HL-60/S4 treated with retinoic acid at 250 ng/mL for 4 days and 3 days (cell line): ENCODE results near the gene COL19A1.
"Not testable (repeated sequence)": the region's sequence is repeated elsewhere in the genome, so short reads cannot be mapped to it uniquely, and the experiment has no call there.

ENCODE experiments used
- in situ Hi-C: fragments of 300-500 bp; cut with MboI; formaldehyde crosslinking; loops from 2 replicates; pipeline ENCODE4 v1.7.0; 2022; ENCODE audit warnings: low sequenced_read_pairs

COL19A1 gene

DNA sequence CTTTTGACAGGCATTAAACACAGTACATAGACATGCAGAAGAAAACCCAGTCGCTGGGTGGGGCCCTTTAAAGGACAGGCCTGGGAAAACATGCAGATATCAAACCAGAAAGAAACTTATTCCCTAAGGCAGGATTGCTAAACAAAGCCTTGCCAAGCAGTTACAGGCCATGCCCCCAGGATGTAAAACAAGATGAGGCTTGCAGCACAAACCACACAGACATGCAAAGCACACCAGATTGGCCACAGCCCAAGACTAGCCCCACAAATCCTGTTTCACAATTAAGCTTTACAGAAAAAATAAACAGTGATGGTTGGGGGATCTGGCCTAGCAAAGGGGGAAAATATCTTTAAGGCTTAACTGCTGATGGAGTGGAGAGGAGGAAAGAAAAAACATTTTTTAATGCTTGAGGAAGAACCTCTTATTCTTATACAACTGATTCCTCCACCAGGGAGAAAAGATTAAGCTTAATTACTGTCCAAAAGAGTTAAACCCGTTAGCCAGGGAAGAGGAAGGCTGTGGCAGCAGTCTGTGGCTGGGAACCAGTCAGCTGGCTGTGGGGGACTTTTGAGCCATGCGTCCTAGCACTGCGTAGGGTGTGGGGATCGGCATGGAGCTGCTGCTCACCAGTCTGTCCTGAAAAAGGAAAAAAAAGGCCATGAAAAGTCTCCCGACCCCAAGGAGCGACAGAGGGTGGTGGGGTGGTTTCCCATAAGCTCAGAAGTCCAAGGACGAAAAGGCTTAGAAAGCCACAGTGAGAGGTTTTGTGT is 28.4 kb downstream of the COL19A1 start:
- in situ Hi-C loops: no loop called here

DNA sequence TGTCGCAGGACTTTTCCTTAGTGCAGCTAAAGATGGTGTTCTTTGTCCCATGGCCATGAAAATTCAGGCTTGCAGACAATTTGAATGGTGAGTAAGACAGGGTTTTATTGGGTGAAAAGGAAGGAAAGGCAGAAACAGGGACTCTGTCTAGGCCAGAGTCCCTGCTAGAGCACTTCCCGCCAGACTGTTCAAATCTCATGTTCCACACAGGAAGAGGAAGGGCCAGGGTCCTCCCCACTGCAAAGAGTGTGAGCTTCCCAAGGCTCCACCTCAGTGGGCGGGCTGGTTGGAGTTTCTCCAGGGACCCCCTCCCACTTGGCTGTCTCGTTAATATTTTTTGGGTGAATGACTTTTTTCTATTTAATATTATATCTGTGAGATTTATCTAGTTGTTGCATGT is 29.0 kb downstream of the COL19A1 start:
- in situ Hi-C loops: no loop called here

DNA sequence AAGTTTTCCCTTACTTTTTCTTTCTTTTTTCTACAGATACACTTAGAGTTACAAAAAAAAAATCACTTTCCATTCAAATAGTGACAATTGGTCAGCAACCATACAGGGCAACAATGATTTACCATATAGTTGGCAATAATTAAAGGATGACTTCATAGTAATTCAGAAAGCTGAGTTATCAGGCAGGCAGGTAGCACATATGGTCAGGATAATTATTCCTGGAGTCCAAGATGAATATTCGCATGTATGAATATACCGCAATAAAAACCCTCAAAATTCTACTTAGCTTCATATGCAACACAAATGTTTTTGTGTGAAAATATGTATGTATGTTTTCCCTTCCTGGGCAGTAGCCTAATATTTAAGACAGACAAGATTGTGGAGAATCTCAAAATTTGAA is 34.5 kb downstream of the COL19A1 start:
- in situ Hi-C loops: no loop called here

DNA sequence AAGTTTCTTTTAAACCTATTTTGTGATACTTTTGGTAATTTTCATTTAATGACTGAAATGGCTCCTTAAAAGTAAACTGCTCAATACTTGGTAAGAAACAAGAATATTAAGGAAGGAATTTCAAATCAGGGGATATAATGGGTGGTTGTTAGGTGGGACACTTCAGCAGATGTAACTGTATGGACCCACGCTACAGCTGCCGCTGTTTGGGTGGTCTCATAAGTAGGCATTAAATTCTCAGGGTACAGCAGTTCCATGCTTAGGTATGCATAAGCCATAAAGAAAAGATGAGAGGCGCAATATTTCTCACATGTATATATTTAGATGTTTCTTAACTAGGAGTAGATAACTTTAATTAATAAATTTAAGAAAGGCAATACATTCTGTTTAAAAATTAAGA is 35.0 kb downstream of the COL19A1 start:
- in situ Hi-C loops: no loop called here

DNA sequence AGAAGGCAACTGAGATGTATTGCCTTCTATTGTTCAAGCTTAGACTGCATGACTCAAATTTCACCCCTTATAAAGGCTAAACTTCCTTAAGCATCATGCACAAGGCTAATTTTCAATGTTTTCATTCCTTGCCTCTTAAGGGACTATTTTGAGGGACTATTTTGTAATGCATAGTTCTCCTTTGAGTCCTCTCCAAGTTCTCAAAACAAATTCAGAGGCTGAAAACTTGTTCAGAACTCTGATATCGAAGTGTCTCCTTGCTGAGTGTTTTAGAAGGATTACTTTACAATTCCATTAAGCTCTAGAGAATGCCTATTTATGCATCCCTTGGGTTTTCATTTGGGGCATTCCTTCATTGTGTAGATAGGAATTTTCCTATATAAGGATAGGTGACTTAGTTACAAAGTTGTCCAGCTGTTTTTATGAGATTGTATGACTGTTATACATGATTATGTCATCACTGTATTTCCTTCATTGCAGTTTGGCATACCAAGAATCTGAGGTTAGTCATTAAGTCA is 41.7 kb downstream of the COL19A1 start:
- in situ Hi-C loops: no loop called here

DNA sequence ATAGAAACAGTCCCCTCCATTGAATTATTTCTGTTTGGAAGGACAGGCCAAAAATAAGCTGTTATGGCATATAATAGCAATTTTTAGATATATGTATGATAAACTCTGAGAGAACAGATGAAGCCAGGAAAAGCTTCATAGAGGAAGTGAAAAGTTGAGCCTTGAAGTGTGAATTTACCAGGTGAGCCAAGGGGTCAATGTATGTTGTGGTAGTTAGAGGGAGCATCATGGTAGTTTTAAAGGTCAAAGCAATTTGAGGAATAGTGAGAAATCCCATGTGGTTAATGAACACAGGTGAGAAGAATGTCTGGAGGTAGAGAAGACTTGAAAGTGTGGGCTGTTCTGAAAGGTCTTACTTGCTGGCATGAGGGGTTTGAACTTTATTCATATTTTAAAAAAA is 47.0 kb downstream of the COL19A1 start:
- in situ Hi-C loops: no loop called here

DNA sequence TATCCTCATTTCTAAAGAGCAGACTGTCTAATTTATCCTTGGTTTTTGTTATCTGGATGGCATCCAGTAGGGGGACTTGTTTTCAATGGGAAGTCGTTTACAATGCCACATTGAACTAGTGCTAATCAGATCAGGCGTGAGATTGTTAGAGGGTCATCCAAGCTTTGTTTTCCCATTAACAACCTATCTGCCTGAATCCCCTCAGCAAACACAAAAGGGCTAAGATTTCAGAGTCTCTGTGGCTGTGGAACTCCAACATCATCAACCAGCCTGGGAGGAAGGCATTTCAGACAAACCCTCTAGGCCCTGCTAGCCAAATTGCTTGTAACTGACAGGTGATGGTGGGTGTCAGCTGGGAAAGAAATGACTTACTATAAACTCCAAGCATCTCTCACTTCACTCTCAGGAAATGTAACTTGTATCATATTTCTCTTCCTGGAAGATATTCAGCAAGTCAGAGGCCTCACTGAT is 47.7 kb downstream of the COL19A1 start:
- in situ Hi-C loops: no loop called here

DNA sequence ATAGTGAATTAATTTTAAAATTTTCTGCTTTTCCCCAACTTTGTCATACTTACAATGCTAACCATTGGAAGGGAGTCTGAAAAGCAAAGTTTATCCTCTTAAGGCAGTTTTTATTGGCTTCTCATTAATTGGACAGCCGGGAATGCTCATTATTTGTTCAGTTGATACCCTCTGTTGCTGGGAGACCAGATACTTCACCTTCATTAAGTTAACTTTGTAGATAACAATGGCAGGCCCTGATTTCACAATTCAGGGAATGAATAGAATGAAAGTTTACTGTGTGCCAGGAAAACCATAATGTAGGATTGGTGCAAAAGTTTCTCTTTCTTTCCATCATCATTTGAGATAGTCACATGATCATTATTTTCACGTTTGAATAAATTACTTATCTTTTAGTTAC is 49.0 kb downstream of the COL19A1 start:
- in situ Hi-C loops: no loop called here

DNA sequence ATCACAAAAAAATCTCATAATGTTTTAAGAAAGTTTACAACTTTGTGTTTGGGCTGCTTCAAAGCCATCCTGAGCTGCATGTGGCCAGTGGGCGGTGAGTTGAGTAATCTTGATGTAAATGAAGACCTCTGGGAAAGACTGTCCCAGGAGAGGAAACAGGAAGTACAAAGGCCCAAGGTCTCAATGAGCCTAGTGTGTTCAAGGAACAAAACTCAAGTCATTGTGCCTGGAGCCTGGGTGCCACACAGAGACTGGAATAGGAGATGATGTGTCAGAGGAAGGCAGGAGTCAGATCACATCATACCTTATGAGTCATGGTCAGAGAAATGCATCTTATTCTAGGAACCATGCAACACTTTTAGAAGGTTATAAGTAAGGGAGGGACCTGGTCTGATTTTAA is 51.5 kb downstream of the COL19A1 start:
- in situ Hi-C loops: no loop called here

DNA sequence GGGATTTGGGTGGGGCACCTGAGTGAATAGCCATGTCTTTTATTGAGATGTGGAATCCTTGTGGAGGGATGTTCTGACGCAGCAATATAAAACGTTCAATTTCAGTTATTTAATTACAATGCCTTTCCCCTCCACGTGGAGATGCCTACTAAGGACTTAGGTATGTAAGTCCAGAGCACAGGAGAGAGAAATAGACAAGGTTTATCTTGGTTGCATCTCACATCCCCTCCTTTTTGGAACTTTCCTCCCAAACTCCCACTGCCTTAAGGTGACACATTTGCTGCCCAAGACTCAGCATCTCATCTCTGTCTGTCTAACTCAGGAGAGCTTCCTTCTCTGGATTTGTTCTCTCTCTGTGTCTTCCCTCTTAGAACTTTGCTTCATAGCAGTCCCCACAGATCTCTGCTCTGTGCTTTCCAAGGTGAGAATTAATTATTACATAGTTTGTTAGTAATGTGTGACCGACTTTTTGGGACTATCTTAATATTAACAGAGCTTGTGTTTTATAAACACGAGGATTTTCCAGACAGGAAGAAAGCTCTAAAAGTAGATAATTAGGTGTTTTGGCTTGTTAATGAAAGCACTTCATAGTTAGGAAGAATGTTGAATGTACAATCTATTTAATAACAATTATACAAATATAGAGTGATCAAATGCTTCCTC is 52.6 kb downstream of the COL19A1 start:
- in situ Hi-C loops: no loop called here

DNA sequence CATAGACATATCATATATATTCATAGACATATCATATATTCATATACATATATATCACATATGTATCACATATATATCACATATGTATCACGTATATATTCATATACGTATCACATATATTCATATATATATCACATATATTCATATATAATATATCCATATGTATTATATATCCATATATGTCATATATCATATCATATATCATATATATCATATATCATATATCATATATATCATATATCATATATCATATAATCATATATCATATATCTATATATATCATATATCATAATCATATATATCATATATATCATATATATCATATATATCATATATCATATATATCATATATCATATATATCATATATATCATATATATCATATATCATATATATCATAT is 54.7 kb downstream of the COL19A1 start:
- in situ Hi-C loops: not testable (repeated sequence)

DNA sequence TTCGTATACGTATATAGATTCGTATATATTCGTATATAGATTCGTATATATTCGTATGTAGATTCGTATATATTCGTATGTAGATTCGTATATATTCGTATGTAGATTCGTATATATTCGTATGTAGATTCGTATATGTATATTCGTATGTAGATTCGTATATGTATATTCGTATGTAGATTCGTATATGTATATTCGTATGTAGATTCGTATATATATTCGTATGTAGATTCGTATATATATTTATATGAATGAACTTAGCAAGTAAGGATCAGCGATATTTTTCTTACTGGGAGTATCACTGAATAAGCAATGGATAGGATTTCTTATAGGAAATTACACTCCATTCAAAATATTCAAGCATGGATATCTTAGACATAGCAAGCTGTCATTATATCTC is 55.3 kb downstream of the COL19A1 start:
- in situ Hi-C loops: not testable (repeated sequence)

DNA sequence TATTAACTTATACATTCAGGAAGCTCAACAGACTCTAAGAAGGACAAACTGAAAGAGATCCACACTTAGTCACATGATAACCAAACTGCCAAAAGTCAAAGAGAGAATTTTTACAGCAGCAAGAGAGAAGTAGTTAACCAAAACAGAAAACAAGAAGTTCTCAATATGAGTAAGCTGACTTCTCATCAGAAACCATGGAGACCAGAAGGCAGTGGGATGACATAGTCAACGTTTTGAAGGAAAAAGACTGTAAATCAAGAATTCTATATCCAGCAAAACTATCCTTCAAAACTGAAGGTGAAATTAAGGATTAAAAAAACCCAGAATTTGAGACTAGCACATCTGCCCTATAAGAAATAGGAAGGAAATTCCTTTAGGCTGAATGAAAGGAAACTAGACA is 60.4 kb downstream of the COL19A1 start:
- in situ Hi-C loops: no loop called here

DNA sequence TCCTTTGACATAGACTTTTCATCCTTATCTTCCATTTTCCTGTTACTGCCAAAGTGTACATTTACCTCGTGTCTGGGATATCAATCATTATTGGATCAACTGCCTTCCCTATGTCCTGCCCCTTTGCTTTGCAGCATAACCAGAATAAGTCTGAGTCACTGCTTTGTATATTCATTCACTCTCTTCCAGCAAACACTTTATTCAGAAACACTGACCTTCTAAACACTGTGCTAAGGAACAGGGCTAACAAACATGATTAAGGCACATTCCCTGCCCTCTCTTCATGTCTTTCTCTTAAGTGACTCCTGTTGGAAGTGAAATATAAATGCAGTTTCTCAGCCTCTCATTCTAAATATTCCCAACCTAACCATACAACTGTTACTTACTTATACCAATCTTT is 66.9 kb downstream of the COL19A1 start:
- in situ Hi-C loops: no loop called here

DNA sequence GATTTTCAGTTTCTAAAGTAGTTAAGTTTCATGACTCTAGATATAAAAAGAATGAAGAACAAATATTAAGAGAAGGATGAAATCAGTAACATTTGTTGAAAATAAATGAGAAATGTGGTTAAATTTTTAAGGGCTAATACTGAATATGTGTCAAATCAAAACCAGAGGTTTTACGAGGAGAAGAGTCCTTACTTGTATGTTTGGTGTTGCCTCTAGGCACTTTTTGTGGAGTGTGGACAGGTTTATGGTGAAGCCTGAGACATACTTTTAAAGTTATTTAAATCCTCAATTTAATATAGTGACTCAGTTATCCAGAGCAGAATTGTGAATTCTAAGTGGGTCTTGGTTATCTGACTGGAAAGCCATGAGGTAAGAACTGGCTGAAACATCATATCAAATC is 68.7 kb downstream of the COL19A1 start:
- in situ Hi-C loops: no loop called here

DNA sequence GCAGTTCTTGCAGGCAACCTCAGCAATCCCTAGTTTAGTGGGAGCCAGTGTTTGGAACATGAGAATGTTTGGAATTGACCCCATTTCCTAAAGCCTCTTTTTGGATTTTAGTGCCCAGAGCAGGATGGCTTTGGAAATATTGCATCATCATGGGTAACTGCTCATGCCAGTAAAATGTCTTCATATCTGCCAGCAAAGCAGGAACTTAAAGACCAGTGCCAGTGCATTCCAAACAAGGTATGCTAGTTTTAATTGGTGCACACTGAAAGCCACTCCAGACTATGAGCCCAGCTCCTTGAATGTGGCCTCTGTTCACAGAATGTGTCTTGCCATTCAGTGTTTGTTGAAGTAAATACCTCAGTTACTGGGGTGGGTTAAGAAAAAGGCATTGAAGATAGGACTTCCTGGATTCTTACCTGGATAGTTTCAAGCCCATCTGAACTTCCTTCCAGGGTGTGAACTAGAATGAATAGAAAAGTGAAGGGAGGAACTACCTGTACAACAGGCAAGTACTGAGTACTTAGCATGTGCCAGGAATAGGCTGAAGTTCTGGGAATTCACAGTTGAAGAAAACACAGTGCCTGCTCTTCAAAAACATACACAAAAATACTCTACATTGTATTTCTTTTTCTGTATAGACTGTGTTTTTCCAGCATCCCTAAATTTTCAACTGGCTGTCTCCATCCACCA is 70.5 kb downstream of the COL19A1 start:
- in situ Hi-C loops: no loop called here

DNA sequence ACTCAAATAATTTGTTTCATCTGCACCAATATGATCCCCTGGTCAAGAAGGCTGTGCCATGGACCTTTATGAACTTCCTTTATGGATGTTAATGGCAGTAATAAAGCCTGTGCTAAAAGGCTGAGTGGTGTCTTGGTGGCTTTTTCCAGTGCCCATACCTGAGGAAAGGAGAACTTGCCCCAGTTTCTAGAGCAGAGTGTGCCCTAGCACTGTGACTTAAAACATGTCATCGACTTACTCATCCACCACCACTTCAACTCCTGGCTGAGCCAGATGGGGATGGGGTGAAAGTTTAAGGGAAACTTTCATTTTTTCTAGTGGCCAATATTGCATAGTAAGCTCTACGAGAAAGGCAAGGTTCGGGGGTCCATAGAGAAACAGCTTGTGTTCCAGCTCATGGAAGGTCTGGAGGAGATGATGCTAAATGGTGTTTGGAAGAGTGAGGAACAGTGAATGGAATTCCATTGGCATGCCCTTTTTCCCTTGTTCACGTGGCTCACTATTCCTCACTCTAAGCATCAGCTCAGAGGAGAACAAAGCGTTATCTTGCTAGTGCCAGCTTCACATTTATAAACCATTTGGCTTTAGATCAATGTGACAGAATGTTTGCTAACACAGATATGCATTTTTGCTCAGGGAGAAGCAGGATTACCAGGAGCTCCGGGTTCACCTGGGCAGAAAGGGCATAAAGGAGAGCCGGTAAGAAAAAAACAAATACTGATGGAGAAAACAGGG is 71.2 kb downstream of the COL19A1 start:
- in situ Hi-C loops: no loop called here

DNA sequence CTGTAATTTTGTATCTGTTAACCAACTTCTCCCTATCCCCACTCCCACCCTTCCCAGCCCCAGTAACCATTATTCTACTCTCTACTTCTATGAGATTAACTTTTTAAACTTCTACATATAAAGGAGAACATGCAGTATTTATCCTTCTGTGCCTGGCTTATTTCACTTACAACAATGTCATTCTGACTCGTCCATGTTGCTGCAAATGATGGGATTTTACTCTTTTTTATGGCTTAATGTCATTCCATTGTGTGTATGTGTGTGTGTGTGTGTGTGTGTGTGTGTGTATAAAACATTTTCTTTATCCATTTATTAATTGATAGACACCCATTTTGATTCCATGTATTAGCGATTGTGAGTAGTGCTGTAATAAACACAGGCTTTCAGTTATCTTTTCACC is 76.1 kb downstream of the COL19A1 start:
- in situ Hi-C loops: no loop called here

DNA sequence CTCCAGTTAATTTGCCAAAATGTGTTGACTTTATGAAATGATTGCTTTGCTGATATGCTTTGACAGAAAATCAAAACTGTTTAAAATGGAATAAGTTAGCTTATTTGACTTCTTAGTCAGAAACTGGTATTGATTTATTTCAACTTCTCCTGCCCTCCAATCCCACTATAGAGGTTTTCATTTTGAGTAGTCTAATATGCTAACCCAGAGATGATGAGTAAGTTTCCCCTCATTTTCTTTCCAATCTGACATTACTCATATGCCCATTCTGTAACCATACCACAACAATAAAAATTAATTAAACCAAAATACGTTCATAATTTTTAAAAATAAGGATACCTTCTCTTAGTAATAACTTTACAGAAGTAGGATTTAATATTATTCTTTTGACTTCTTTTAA is 78.8 kb downstream of the COL19A1 start:
- in situ Hi-C loops: no loop called here

DNA sequence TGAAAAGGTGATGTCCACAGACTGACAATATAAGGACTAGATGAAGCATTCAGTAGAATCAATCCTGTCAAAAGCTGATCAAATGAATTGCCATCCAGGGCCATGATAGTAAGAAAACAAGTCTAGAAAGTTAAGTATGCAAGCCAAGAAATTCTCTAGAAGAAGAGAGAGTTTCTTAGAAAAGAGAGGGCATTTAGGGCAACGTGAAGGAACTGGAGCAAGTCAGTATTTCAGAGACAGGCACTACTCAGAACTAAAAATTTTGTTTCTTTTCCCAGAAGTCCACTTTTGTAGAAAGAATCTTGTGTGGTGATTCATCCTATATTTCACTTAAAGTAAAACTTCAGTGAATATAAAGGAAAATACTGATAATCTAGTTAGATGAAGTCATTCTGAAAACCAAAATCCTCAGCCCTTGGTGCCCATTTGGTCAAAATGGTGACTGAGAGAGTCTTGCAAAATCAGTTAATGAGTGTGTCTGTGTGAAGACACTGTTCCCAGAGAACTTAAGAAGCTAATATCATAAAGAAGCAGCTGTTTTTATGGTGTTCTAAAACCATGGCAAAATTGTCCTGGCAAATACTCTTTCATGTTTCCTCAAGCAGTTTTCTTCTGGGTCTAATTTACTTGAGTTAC is 82.2 kb downstream of the COL19A1 start:
- in situ Hi-C loops: no loop called here

DNA sequence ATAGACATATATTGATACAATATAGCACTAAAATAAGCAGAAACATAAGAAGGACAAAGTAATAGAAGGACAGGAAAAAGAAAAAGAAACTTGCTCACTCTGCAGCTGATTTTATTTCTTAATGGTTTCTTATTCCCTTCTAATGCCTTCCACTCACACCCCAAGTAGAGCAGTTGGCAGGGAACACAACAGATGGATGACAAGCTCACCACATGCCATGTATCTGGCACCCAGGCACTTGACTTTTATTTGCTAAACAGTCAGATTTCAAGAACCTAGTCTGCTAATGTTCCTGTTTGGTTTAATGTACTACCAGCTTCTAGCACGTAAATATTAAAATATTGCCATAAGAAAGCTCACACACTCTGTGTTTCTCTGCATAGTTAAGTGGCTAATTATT is 87.1 kb downstream of the COL19A1 start:
- in situ Hi-C loops: no loop called here
